GM18499 (cell line): ENCODE measurements around the gene NR3C1.

ENCODE experiments used
- ATAC-seq: cut with Tn5 transposase; IDR thresholded peaks from one replicate; pipeline ENCODE4 v1.9.1; 2021; ENCODE audit warnings: moderate number of reproducible peaks; ENCODE audit not compliant: insufficient read depth, unreplicated experiment

The NR3C1 gene

GRCh38 chr5:143275512-143276363, 127.7 kb downstream of the NR3C1 start:
- ATAC-seq, result no peak

GRCh38 chr5:143274952-143275351, 128.5 kb downstream of the NR3C1 start:
- ATAC-seq, result no peak

GRCh38 chr5:143271431-143271830, 132.1 kb downstream of the NR3C1 start:
- no peak for ATAC-seq

- ATAC-seq, result no peak
These were observed 135.1 kb downstream of the NR3C1 start for GRCh38 chr5:143268388-143268787.

- ATAC-seq, result no peak
These were observed 136.3 kb downstream of the NR3C1 start for GRCh38 chr5:143267186-143267585.

- ATAC-seq, result no peak
These were observed 137.5 kb downstream of the NR3C1 start for GRCh38 chr5:143265995-143266394.

- no peak for ATAC-seq
These were observed 140.1 kb downstream of the NR3C1 start for GRCh38 chr5:143263272-143263810.

- peak; percentile 81 for ATAC-seq
These were observed 140.9 kb downstream of the NR3C1 start for GRCh38 chr5:143262393-143263174.

GRCh38 chr5:143261748-143262392, 141.6 kb downstream of the NR3C1 start:
- ATAC-seq, result no peak

- ATAC-seq, result no peak
These were observed 144.3 kb downstream of the NR3C1 start for GRCh38 chr5:143259254-143259605.

GRCh38 chr5:143258559-143259253, 144.8 kb downstream of the NR3C1 start:
- no peak for ATAC-seq

GRCh38 chr5:143254819-143255218, 148.7 kb downstream of the NR3C1 start:
- no peak for ATAC-seq

GRCh38 chr5:143251946-143252345, 151.5 kb downstream of the NR3C1 start:
- ATAC-seq, result no peak

- no peak for ATAC-seq
These were observed 152.3 kb downstream of the NR3C1 start for GRCh38 chr5:143251190-143251589.

- no peak for ATAC-seq
These were observed 153.6 kb downstream of the NR3C1 start for GRCh38 chr5:143249851-143250250.

GRCh38 chr5:143248822-143249579, 154.5 kb downstream of the NR3C1 start:
- ATAC-seq, result no peak

GRCh38 chr5:143248391-143248790, 155.1 kb downstream of the NR3C1 start:
- no peak for ATAC-seq

- no peak for ATAC-seq
These were observed 156.2 kb downstream of the NR3C1 start for GRCh38 chr5:143247134-143247815.
